GM18502 (cell line): ENCODE measurements around the gene PLOD2.
"Not testable (repeated sequence)": the region's sequence is repeated elsewhere in the genome, so short reads cannot be mapped to it uniquely, and the experiment has no call there.

Source experiments
- ATAC-seq: cut with Tn5 transposase; IDR thresholded peaks from one replicate; pipeline ENCODE4 v1.9.1; 2021; ENCODE audit warnings: mild to moderate bottlenecking; ENCODE audit not compliant: unreplicated experiment, poor library complexity

PLOD2 gene

GRCh38 chr3:146145642-146146041, 15.3 kb downstream of the PLOD2 start:
- no peak for ATAC-seq

- no peak for ATAC-seq
These were observed 18.2 kb downstream of the PLOD2 start for GRCh38 chr3:146142757-146143156.

DNA sequence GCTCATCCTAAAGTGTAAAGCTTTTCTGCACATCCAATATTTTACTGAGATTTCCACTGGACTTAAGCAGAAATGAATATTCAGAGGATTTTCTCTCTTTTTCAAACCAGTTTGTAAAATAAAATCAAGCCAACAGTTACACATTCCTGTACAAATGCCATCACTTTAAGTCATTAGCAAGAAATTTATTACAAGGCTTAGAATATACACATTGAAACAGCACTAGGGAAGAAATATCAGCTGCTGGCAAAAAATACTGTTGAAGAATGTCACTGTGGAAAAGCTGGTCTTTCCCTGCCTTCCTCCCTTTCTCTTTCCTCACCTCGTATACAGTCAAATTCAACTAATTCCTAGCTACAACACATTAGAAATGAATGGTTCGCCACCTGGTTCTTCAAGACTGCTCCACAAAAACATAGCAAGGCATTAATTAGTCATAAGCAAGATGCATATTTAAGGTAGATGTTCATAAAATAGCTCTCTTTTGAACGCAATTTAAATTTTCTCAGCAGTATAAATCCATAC, 21.3 kb downstream of the PLOD2 start:
- no peak for ATAC-seq

- no peak for ATAC-seq
These were observed 22.1 kb downstream of the PLOD2 start for GRCh38 chr3:146138902-146139301.

DNA sequence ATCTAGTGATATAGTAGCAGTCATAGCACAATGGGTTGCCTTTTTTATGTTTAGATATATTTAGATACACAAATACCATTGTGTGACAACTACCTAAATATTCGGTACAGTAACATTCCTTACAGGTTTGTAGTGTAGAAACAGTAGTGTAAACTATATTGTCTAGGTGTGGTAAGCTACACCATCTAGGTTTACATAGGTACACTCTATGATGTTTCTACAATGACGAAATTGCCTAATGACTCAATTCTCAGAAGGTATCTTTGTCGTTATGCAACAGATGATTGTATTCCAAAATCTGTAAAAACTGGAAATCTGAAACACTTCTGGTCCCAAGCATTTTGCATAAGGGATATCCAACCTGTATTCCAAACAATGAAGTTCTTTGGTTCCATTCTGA, 24.3 kb downstream of the PLOD2 start:
- no peak for ATAC-seq

GRCh38 chr3:146134348-146135117, 26.5 kb downstream of the PLOD2 start:
- no peak for ATAC-seq

DNA sequence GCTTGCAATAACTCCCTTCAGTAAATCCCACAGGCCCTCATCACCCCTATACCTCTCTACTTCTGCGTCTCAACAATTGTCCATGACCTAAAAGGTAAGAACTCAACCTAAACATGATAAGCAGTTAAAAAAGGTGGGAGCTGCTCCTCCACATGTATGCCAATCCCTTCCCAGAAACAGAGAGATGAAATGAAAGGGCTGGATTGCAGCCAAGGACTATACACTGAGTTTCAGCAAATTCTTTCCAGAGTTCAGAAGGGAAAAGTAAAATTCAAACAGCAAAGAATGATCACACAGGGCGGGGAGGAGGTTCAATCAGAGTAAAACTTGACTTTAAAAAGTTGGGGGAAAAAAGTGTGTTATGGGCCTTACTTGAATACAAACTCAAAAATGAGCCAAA, 27.5 kb downstream of the PLOD2 start:
- no peak for ATAC-seq

GRCh38 chr3:146131616-146132410, 29.2 kb downstream of the PLOD2 start:
- ATAC-seq: no peak

- no peak for ATAC-seq
These were observed 30.1 kb downstream of the PLOD2 start for GRCh38 chr3:146130881-146131371.

GRCh38 chr3:146129750-146130149, 31.2 kb downstream of the PLOD2 start:
- no peak for ATAC-seq

- no peak for ATAC-seq
These were observed 32.0 kb downstream of the PLOD2 start for GRCh38 chr3:146128939-146129338.

- no peak for ATAC-seq
These were observed 32.8 kb downstream of the PLOD2 start for GRCh38 chr3:146128179-146128578.

DNA sequence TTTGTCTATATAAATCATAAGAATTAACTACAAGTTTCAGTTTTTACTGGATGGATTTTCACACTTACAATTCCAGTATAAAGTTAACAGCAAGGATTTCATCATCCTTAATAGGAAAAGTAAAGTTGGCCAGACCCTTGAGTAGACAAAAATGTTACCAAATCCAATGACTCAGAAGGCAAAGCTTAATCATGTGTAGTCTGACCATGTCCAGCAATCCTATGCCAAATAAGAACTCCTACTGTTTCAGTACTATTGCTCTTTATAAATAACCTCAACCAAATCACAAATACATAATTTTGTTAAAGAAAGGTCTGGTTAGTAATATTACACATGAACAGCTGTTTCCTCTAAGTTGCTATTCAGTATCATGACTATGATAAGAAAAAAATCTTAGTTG, 35.0 kb downstream of the PLOD2 start:
- ATAC-seq: no peak

DNA sequence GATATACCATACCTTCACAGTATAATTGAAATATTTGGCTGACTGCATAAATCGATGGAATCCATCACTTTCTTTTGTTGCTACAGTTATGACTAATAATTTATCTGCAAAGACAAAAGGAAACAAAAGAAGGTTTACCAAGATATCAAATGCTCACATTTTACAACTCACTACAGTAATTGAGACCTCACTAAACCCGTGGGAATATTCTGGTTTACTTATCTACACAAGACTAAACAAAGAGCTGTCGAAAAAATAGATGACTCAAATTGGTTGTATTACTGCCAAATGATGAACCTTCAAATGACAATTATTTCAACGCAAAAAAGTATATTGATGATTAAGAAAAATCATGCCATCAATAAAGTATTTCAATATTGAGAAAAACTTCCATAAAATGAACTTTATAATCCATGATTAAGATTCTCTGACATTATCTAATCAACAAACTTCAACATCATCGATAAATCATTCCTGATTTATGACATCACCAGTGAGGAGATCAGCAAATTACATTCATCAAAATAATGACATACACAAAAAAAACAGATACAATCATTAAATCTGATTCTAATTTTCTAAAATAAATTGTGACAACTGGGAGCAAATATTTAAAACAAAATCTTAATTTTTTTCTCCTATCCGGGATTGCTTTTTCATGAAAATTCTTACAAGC, 36.7 kb downstream of the PLOD2 start:
- ATAC-seq: no peak

GRCh38 chr3:146117406-146118285, 43.3 kb downstream of the PLOD2 start:
- ATAC-seq: no peak

DNA sequence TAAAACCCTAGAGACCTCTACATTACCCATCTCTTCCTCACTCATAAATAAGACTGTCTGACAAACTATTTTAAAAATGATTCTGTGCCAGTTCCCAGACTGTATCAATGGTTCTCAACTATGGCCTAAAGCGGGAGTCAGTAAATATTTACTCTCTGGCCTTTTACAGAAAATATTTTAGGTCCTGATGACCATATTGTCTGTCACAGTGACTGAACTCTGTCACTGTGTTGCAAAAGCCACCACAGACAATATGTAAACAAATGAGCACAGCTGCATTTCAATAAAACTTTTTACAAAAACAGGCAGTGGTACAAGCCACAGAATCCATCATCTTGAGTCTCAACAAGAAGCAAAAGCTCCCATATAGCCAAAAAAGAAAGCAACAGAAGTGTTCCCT, 45.4 kb downstream of the PLOD2 start:
- ATAC-seq: no peak

- ATAC-seq: not testable (repeated sequence)
These were observed 47.2 kb downstream of the PLOD2 start for GRCh38 chr3:146113804-146114203.

- no peak for ATAC-seq
These were observed 49.6 kb downstream of the PLOD2 start for GRCh38 chr3:146111337-146111736.

DNA sequence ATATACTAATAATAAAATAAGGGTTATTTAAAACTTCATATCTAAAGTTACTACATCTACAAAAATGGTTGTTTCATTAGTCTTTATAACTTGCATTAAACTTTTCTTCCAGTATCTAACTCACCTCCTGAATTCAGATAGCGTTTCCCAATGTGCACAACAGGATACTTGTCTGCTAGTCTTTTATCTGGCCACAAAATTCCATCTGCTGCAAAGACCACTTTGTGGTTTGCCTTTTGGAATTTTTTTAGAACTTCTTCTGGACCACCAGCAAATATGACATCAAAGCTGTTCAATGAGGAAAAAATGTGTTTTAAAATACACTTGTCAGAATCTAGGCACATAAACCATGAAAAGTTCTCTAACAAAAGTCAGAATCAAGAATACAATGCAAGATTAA, 50.8 kb downstream of the PLOD2 start:
- no peak for ATAC-seq

DNA sequence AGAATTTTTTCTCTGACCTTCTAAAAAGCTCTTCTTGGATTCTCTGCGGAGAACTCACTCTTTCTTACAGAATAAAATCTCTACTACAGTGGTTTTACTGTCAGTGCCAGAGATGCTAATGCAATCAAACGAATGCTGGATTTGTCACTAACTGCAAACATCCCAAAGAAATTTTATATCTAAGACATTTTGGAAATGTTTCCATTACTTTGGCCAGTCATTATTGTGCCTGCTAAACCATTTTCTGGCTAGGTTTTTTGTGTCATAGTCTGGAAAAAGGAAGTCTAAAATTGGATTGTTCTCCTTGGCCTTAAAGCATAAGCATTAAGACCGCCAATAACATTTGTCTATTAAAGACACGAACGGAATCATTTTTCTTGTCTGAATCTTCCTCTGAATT, 54.0 kb downstream of the PLOD2 start:
- ATAC-seq: no peak
